Hepatic stellate cell (primary cell): ENCODE measurements around the gene SH3RF2.

Experiments used
- DNase-seq: peaks from one replicate; pipeline ENCODE4 v3.0.0; 2011; ENCODE audit warnings: low spot score

Gene SH3RF2

DNA sequence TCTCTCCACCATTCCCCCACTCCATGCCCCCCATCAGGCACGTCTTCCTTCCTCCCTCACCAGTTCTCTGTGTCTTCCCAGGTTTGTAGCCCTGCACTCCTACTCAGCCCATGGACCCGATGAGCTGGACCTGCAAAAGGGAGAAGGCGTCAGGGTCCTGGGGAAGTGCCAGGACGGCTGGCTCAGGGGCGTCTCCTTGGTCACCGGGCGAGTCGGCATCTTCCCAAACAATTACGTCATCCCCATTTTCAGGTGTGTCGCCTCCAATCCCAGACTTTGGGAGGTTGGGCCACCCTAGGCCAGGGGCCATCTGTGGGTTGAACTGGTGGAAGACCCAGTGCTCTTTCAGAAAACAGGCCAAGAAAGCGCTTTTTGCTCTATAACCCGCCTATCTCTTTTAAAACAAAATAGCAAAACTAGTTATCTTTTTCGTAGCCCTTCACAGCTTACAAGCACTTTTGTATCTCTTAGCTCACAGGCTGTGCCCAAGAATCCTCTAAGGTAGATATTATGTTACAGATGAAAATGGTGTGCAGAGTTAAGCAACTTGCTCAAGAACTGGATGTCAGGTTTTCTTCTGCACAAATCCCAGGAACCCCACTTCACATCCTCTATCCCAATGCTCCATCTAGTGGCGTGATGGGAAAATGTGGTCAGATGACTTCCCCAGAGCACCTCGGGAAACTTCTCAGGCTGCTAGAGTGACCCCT is 112.8 kb downstream of the SH3RF2 start:
- peak; percentile 76 for DNase-seq

- DNase-seq: no peak
These were observed 113.3 kb downstream of the SH3RF2 start for GRCh38 chr5:146049704-146050026.

- no peak for DNase-seq
These were observed 113.7 kb downstream of the SH3RF2 start for GRCh38 chr5:146050086-146050485.

DNA sequence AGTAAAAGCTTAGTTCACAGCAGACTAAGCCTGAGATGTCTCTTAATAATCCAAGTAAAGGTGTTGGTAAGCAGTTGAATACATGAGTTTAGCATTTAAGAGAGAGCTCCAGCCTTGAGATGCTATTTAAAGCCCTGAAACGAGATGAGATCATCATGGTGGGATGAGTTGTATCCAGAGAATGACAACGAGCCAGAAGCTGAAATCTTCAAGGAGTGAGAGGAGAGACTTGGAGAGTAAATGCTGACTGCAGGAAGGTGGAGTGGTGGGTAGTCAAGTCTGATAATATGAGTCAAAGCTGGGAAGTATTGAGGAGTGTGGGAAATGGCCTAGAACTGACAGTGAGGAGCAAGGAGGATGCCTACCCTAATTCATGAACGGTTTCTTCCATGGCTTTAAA is 115.3 kb downstream of the SH3RF2 start:
- peak; percentile 57 for DNase-seq

DNA sequence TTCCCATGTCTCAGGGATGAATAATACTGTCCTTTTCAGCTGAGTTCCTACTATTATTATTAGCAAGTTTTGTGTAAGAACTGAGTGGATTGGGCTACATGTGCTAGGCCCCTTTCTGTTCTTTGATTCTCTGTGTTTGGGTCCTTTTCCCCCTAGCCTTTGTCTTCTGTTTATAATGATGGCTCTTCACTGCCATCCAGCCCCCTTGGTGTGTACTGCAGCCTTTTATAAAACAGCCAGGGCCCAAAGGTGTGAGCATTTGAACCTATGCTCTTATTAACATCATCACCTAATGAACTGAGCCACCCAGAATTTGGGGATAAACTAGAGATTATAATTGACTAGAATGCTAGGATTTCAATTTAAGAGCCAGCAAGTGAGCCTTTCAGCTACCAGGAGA is 116.4 kb downstream of the SH3RF2 start:
- no peak for DNase-seq

GRCh38 chr5:146055432-146055831 is 119.1 kb downstream of the SH3RF2 start:
- DNase-seq: no peak

DNA sequence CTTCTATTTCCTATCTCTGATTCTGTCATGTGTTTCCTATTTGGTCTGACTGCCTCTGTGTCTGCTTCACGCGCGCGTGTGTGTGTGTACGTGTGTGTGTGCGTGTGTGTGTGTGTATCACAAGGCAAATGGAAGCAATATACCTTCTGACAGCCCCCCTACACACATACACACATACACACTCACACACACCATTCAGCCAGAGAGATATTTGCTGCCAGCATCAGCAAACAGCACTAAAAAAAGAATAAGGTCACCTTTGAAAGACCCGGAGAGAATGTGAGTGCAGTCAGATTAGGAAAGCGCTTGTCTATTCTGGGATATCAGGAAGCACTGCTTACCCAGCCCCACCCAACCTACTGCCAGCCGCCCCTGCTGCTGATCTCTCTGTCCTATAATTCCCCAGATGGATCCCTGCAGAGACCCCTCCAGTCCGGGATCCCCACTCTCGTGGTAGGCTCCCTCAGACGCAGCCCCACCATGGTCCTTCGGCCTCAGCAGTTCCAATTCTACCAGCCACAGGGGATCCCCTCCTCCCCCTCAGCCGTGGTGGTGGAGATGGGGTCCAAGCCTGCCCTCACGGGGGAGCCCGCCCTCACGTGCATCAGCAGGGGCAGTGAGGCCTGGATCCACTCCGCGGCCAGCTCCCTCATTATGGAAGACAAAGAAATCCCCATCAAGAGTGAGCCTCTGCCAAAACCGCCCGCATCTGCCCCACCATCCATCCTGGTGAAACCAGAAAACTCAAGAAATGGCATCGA is 123.3 kb downstream of the SH3RF2 start:
- DNase-seq: no peak

GRCh38 chr5:146060221-146060585 is 123.8 kb downstream of the SH3RF2 start:
- no peak for DNase-seq

DNA sequence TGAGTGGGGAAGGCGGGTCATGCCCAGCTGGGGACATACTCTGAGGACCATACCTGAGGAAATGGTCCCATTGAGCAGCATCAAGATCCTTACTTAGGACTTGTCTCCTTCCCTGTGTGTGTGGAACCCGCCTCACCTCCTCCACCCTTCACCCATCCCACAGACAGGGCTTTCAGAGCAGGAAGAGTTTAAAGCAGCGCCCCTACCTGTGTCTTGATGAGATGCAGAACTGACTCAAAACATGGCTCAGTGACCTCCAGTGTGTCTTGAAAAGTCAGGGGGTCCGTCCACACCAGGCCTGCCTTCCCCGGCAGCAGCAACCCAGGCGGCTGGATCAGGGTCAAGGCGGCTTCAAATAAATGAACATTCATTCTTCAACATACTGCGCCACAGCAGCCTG is 130.6 kb downstream of the SH3RF2 start:
- no peak for DNase-seq

DNA sequence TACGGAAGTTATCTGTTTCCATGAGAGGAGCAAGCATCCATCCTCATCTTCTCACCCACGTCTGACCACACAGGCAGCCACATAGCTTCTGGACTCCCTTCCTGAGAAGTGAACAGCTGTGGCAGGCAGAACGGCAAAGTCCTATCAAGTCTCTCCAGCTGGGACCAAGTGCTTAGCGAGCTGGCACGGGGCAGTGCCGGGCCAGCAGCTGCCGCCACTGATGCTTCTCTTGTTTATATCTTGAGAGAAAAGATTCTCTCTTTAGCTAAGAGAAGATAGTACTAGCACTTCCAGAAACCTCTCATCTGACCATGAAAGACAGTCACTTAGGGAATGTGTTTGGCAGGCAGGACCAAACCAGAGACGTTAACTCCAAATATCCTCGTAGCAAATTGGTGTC is 131.8 kb downstream of the SH3RF2 start:
- DNase-seq: no peak

GRCh38 chr5:146068977-146069779 is 132.8 kb downstream of the SH3RF2 start:
- DNase-seq: no peak

- DNase-seq: no peak
These were observed 133.4 kb downstream of the SH3RF2 start for GRCh38 chr5:146069780-146070099.

GRCh38 chr5:146070746-146071145 is 134.4 kb downstream of the SH3RF2 start:
- DNase-seq: no peak

DNA sequence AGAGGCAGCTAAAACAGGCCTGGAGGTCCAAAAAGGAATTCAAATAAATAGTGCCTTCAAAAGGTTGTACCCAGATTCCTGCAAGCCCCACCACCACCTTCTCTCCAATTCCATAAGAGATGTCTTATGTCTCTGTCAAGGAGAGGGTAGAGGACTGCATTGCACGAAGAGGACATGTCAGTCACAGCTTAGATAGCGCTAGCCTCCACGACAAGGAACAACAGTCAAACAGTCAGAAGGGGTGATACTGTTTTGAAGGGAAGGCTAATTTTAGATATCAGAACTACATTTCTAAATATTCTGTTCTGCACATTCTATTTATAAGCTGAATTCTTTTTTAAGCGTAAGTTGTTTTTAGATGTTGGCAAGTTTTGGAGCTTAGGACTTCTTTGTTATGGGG is 134.8 kb downstream of the SH3RF2 start:
- DNase-seq: no peak

- no peak for DNase-seq
These were observed 136.2 kb downstream of the SH3RF2 start for GRCh38 chr5:146072595-146072994.

- no peak for DNase-seq
These were observed 137.0 kb downstream of the SH3RF2 start for GRCh38 chr5:146073239-146073900.

DNA sequence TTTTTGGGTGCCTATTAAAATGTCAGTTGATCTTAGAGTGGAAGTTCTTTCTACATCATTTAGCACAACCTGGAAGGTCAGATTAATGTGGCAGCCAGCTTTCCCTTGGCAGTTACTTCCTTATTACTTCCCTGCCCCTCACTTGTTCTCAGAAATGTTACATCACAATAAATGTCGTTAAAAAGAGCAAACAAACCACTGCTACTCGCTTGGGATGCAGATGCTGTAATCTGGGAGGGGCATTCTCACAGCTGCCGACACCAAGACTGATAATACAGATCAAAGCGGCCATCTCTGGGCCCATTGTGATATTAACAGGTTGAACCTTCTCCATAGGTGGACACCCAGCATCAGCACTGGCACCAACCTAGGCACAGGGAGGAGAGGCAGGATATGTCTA is 139.7 kb downstream of the SH3RF2 start:
- no peak for DNase-seq

DNA sequence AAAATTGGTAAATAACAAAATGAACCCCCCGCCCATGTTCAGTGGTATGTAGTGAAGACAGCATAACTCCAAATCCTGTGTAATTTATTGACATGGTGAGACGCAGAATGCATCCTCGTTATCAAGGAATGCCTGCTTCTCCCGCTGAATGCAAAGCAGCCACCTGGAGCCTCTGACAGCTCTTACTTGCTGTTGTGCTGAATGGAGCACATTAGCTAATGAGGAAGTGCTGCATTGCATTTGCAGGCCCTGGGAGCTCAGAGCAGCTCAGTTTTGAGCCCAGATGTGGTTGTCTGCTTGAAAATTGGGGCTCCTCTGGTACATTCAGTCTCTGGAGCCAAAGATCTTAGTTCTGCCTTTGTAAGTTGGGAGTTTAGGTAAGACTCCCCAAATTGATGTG is 140.1 kb downstream of the SH3RF2 start:
- DNase-seq: no peak

DNA sequence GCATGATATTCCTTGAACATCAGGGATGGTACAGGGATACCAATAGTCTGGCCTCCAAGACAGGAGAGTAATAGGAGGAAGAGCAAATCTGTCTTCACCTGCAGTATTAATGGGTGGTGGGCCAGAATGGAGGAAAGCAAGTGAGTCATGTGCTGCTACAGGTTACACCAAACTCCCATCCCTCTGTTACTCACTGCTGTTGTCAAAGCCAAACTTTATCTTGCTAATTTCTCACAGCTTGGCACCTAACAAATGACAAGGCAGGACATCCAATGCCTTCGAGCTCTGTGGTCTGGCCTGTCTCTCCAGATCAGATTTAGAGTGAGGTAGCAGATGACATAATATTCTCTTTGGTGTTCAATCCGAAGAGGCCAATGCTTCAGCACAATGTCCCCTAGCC is 142.2 kb downstream of the SH3RF2 start:
- DNase-seq: no peak

GRCh38 chr5:146079695-146080373 is 143.5 kb downstream of the SH3RF2 start:
- no peak for DNase-seq

DNA sequence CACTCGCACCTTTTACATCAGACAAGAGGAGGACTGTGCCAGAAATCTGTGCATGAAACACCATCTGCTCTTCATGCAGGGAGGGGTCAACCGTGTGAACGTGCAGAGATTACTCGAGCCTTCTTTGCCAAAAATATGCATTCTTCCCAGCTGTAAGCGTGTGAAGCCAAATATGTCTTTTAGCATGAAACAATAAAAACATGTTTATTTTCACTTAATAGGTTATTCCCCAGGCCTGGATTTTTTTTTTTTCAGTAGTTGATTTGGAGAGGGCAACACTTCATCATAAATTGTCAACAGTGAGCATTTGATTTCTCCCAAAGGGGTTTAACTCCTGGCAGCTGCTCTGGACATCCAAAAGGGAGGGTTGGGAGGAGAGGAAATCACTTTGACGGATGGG is 145.2 kb downstream of the SH3RF2 start:
- DNase-seq: no peak

DNA sequence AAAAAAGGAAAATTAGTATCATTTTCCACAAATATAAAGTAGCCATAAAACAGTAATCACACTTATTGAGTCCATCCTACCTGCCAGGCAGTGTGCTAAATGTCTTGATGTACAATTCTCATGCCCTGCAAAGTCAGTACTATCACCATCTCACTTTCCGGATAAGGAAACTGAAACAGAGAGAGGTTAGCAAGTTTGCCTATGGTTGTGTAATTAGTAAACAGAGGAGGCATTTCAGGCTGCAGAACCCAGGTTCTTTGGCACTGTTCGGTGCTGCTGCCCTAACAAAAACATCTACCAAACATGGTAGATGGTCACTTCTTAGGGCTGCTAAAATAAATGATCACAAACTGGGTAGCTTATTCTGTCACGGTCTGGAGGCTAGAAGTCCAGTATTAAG is 146.4 kb downstream of the SH3RF2 start:
- DNase-seq: no peak
